HUES64 (cell line): ENCODE measurements around the gene TRAF3.
"Not testable (repeated sequence)": the region's sequence is repeated elsewhere in the genome, so short reads cannot be mapped to it uniquely, and the experiment has no call there.

Experiments used
- H3K27ac ChIP-seq: 2 replicates; pipeline ENCODE4 v1.7.0; 2013; ENCODE audit warnings: low read depth, low read length, inconsistent platforms
- H3K27me3 ChIP-seq: 2 replicates; pipeline ENCODE4 v1.6.1; 2013; ENCODE audit warnings: mild to moderate bottlenecking, low read length; ENCODE audit not compliant: insufficient read depth
- H3K36me3 ChIP-seq: 2 replicates; pipeline ENCODE4 v1.6.1; 2013; ENCODE audit warnings: mild to moderate bottlenecking, low read length; ENCODE audit not compliant: insufficient read depth
- H3K4me1 ChIP-seq: 2 replicates; pipeline ENCODE4 v1.6.1; 2013; ENCODE audit warnings: mild to moderate bottlenecking, low read length, moderate library complexity; ENCODE audit not compliant: insufficient read depth
- H3K4me3 ChIP-seq: 2 replicates; pipeline ENCODE4 v1.5.1; 2013; ENCODE audit warnings: mild to moderate bottlenecking, low read length, moderate library complexity
- H3K9ac ChIP-seq: 2 replicates; pipeline ENCODE4 v1.6.1; 2013; ENCODE audit warnings: mild to moderate bottlenecking, low read depth, low read length
- H3K9me3 ChIP-seq: 2 replicates; pipeline ENCODE4 v1.6.1; 2013; ENCODE audit warnings: low read depth, low read length; ENCODE audit not compliant: insufficient read depth
- WGBS: fragments of 150-250, 120-280 bp; methylation state at CpG from one replicate; pipeline ENCODE4 v1.1.7; 2013; ENCODE audit warnings: missing lambda C conversion rate; 5-methylcytosine and 5-hydroxymethylcytosine counted together

The TRAF3 gene

GRCh38 chr14:102835959-102836358, 58.7 kb downstream of the TRAF3 start:
- H3K9ac ChIP-seq = no peak overlapping the region
- no peak overlapping the region for H3K4me3 ChIP-seq
- H3K27me3 ChIP-seq = no peaks in the 10 kb centered on the region
- no peak overlapping the region for H3K27ac ChIP-seq
- peaks cover 41% of the 10 kb centered on the region for H3K4me1 ChIP-seq
- no peaks in the 10 kb centered on the region for H3K9me3 ChIP-seq
- 90% methylated on average over 5 of the region's 5 CpGs for WGBS
- H3K36me3 ChIP-seq = no peaks in the 10 kb centered on the region

- not testable (repeated sequence) for H3K4me3 ChIP-seq, H3K9me3 ChIP-seq, H3K27me3 ChIP-seq, H3K36me3 ChIP-seq, H3K27ac ChIP-seq, H3K9ac ChIP-seq
- peaks cover 42% of the 10 kb centered on the region for H3K4me1 ChIP-seq
- 89% methylated on average over 5 of the region's 5 CpGs for WGBS
Measured at GRCh38 chr14:102837120-102837519, 59.9 kb downstream of the TRAF3 start.

GRCh38 chr14:102838501-102838900, 61.3 kb downstream of the TRAF3 start:
- WGBS = 41% methylated on average over 4 of the region's 4 CpGs
- Histone ChIP-seq H3K4me1 (peaks cover 37% of the 10 kb centered on the region), H3K9ac (no peak overlapping the region), H3K9me3 (no peaks in the 10 kb centered on the region), H3K4me3 (no peak overlapping the region), H3K27ac (no peak overlapping the region), H3K36me3 (no peaks in the 10 kb centered on the region), H3K27me3 (no peaks in the 10 kb centered on the region)

- no peaks in the 10 kb centered on the region for H3K36me3 ChIP-seq
- no peak overlapping the region for H3K9ac ChIP-seq
- no peaks in the 10 kb centered on the region for H3K27me3 ChIP-seq
- H3K4me3 ChIP-seq = no peak overlapping the region
- H3K4me1 ChIP-seq = peaks cover 32% of the 10 kb centered on the region
- 90% methylated on average over 2 of the region's 3 CpGs for WGBS
- no peaks in the 10 kb centered on the region for H3K9me3 ChIP-seq
- no peak overlapping the region for H3K27ac ChIP-seq
Measured at GRCh38 chr14:102840115-102840514, 62.9 kb downstream of the TRAF3 start.

- 59% methylated on average over 6 of the region's 8 CpGs for WGBS
- no peak overlapping the region; the same call in 1 of the 2 replicates for H3K27ac ChIP-seq
- no peaks in the 10 kb centered on the region for H3K27me3 ChIP-seq
- H3K36me3 ChIP-seq = no peaks in the 10 kb centered on the region
- H3K4me1 ChIP-seq = peaks cover 28% of the 10 kb centered on the region
- no peak overlapping the region for H3K9ac ChIP-seq
- H3K4me3 ChIP-seq = no peak overlapping the region
- H3K9me3 ChIP-seq = no peaks in the 10 kb centered on the region
Measured at GRCh38 chr14:102840771-102841528, 63.7 kb downstream of the TRAF3 start.

DNA sequence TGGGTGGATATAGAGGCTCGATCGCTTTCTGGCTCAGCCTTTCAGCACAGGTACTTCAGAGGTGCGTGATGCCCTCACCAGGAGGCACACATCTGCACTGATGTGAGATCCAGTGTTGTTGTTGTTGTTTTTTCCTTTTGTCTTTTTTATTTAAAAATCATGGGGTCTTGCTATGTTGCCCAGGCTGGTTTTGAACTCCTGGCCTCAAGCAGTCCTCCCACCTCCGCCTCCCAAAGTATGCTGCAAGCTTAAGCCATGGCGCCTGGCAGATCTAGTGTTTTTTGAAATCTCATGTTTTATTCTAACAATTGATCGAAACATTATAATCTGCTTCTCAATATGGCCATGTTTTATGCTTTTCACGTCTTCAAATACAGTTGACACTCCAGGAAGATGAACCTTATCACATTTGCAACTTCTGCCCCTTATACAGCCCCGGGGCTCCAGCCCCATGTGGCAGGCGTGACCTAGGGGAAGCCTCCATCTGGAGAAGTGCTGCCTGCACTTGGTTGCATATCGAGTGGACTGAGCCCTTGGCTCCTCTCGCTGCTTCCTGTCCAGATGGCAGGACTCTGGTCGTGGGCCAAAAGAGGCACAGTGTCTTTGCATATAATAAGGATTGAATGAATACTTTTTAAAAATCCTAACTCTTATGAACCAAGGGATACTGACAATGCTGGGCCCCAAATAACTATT, 71.7 kb downstream of the TRAF3 start:
- 94% methylated on average over 11 of the region's 12 CpGs for WGBS
- Histone ChIP-seq H3K27me3 (no peaks in the 10 kb centered on the region), H3K4me3 (no peak overlapping the region), H3K9me3 (no peaks in the 10 kb centered on the region), H3K9ac (no peak overlapping the region), H3K36me3 (no peaks in the 10 kb centered on the region), H3K27ac (no peak overlapping the region), H3K4me1 (no peaks in the 10 kb centered on the region)

- H3K27me3 ChIP-seq = no peaks in the 10 kb centered on the region
- no peak overlapping the region for H3K9ac ChIP-seq
- H3K27ac ChIP-seq = no peak overlapping the region
- H3K4me1 ChIP-seq = no peaks in the 10 kb centered on the region
- H3K36me3 ChIP-seq = no peaks in the 10 kb centered on the region
- no peaks in the 10 kb centered on the region for H3K9me3 ChIP-seq
- 92% methylated on average over 6 of the region's 6 CpGs for WGBS
- H3K4me3 ChIP-seq = no peak overlapping the region
Measured at GRCh38 chr14:102849526-102850379, 72.5 kb downstream of the TRAF3 start.

DNA sequence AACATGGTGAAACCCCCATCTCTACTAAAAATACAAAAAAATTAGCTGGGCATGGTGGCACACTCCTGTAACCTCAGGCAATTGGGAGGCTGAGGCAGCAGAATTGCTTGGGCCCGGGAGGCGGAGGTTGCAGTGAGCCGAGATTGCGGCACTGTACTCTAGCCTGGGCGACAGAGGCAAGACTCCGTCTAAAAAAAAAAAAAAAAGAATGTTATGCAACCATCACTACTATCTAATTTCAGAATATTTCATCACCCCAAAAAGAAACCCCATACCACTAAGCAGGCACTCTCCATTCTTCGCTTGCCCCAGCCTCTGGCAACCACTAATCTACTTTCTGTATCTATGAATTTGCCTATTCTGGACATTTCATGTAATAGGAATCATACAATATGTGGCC, 76.4 kb downstream of the TRAF3 start:
- Histone ChIP-seq H3K4me1 (no peaks in the 10 kb centered on the region), H3K27me3 (no peaks in the 10 kb centered on the region), H3K9ac (no peak overlapping the region), H3K27ac (no peak overlapping the region), H3K36me3 (no peaks in the 10 kb centered on the region), H3K4me3 (no peak overlapping the region), H3K9me3 (0 out of 2 replicates have a peak, but pooled peaks cover 6% of the 10 kb centered on the region)
- WGBS = 96% methylated on average over 7 of the region's 7 CpGs

DNA sequence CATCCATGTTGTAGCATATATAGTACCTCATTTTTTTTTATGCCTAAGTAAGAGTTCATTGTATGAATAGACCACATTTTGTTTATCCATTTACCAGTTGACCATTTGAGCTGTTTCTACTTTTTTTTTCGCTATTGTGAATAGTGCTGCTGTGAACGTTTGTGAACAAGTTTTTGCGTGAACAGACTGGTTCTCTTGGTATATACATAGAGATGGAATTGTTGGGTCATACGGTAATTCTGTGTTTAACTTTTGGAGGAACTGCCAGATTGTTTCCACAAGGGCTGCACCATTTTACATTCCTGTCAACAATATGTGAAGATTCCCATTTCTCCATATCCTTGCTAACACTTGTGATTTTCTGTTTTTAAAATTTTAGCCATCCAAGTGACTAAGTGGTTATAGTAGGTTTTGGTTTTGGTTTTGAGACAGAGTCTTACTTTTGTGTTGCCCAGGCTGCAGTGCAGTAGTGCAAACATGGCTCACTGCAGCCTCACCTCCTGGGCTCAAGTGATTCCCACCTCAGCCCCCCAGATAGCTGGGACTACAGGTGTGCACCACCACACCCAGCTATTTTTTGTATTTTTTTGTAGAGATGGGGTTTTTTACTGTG, 76.9 kb downstream of the TRAF3 start:
- WGBS = 93% methylated on average over 4 of the region's 4 CpGs
- no peak overlapping the region for H3K4me3 ChIP-seq
- H3K36me3 ChIP-seq = no peaks in the 10 kb centered on the region
- no peaks in the 10 kb centered on the region for H3K27me3 ChIP-seq
- H3K9me3 ChIP-seq = peaks cover 9% of the 10 kb centered on the region; the same call in 1 of the 2 replicates
- H3K27ac ChIP-seq = no peak overlapping the region
- H3K9ac ChIP-seq = no peak overlapping the region
- H3K4me1 ChIP-seq = no peaks in the 10 kb centered on the region

GRCh38 chr14:102856179-102856578, 78.9 kb downstream of the TRAF3 start:
- H3K9me3 ChIP-seq = peaks cover 16% of the 10 kb centered on the region; the same call in 1 of the 2 replicates
- peaks cover 5% of the 10 kb centered on the region; the same call in 1 of the 2 replicates for H3K4me1 ChIP-seq
- no peaks in the 10 kb centered on the region for H3K36me3 ChIP-seq
- no peak overlapping the region for H3K9ac ChIP-seq
- H3K27ac ChIP-seq = no peak overlapping the region
- no peak overlapping the region for H3K4me3 ChIP-seq
- 77% methylated on average over 2 of the region's 2 CpGs for WGBS
- H3K27me3 ChIP-seq = no peaks in the 10 kb centered on the region
